Measurements from ENCODE around the gene CFAP69. TPM values are rescaled to one million over a fixed set of nuclear protein-coding genes. Genes with fewer than 3 reads are reported as not detected.
"Not testable (repeated sequence)": the region's sequence is repeated elsewhere in the genome, so short reads cannot be mapped to it uniquely, and the experiment has no call there.

The CFAP69 gene
- total RNA-seq, 1 experiment from 2014 or later: 3.9 TPM

GRCh38 chr7:90233569-90233968 lies 11.4 kb upstream of the CFAP69 start:
- no peak for DNase-seq (ENCODE audit: low read depth)

- DNase-seq (ENCODE audit: low read depth): no peak
These were observed 8.2 kb upstream of the CFAP69 start for GRCh38 chr7:90236721-90237289.

GRCh38 chr7:90238022-90238421 lies 7.0 kb upstream of the CFAP69 start:
- DNase-seq (ENCODE audit: low read depth): no peak

GRCh38 chr7:90238583-90238982 lies 6.4 kb upstream of the CFAP69 start:
- DNase-seq (ENCODE audit: low read depth): no peak

GRCh38 chr7:90239050-90239449 lies 5.9 kb upstream of the CFAP69 start:
- DNase-seq (ENCODE audit: low read depth): no peak

GRCh38 chr7:90239625-90240228 lies 5.2 kb upstream of the CFAP69 start:
- no peak for DNase-seq (ENCODE audit: low read depth)

- no peak for DNase-seq (ENCODE audit: low read depth)
These were observed 2.4 kb upstream of the CFAP69 start for GRCh38 chr7:90242369-90243168.

- DNase-seq (ENCODE audit: low read depth): no peak
These were observed 1.4 kb upstream of the CFAP69 start for GRCh38 chr7:90243556-90243955.

- no peak for DNase-seq (ENCODE audit: low read depth)
These were observed 437 bp upstream of the CFAP69 start for GRCh38 chr7:90244565-90244908.

- peak; percentile 17 for DNase-seq (ENCODE audit: low read depth)
These were observed 1.2 kb downstream of the CFAP69 start for GRCh38 chr7:90246171-90246570.

- no peak for DNase-seq (ENCODE audit: low read depth)
These were observed 3.7 kb downstream of the CFAP69 start for GRCh38 chr7:90248706-90249105.

- peak; percentile 63 for DNase-seq (ENCODE audit: low read depth)
These were observed 5.8 kb downstream of the CFAP69 start for GRCh38 chr7:90250601-90251303.

- peak; percentile 58 for DNase-seq (ENCODE audit: low read depth)
These were observed 6.3 kb downstream of the CFAP69 start for GRCh38 chr7:90251304-90251635.

GRCh38 chr7:90256011-90256410 lies 11.0 kb downstream of the CFAP69 start:
- not testable (repeated sequence) for DNase-seq (ENCODE audit: low read depth)

- no peak for DNase-seq (ENCODE audit: low read depth)
These were observed 11.8 kb downstream of the CFAP69 start for GRCh38 chr7:90256778-90257177.

- DNase-seq (ENCODE audit: low read depth): no peak
These were observed 16.5 kb downstream of the CFAP69 start for GRCh38 chr7:90261441-90261840.

- DNase-seq (ENCODE audit: low read depth): peak; percentile 13
These were observed 17.5 kb downstream of the CFAP69 start for GRCh38 chr7:90262438-90262837.

- DNase-seq (ENCODE audit: low read depth): no peak
These were observed 21.8 kb downstream of the CFAP69 start for GRCh38 chr7:90266808-90267207.

GRCh38 chr7:90267263-90267858 lies 22.4 kb downstream of the CFAP69 start:
- DNase-seq (ENCODE audit: low read depth): no peak

- DNase-seq (ENCODE audit: low read depth): no peak
These were observed 24.2 kb downstream of the CFAP69 start for GRCh38 chr7:90269163-90269562.

GRCh38 chr7:90270431-90271178 lies 25.6 kb downstream of the CFAP69 start:
- no peak for DNase-seq (ENCODE audit: low read depth)

- DNase-seq (ENCODE audit: low read depth): no peak
These were observed 26.8 kb downstream of the CFAP69 start for GRCh38 chr7:90271753-90272152.
